Hepatocyte (in vitro differentiated cells): ENCODE measurements around the gene KCTD18.

Experiments
- EZH2 ChIP-seq: fragments of 200-600 bp; sonication (generic); IDR thresholded peaks from 2 replicates; pipeline ENCODE4 v1.6.1; 2016; ENCODE audit warnings: antibody characterized with exemption, mild to moderate bottlenecking, borderline replicate concordance
- EZH2phosphoT487 ChIP-seq: fragments of 200-600 bp; sonication (generic); IDR thresholded peaks from one replicate; pipeline ENCODE4 v1.6.1; 2018; ENCODE audit warnings: antibody characterized with exemption, mild to moderate bottlenecking, low read depth, moderate library complexity; ENCODE audit not compliant: unreplicated experiment, severe bottlenecking
- TF ChIP-seq, protein P1 (sequence below): fragments of 200-600 bp; sonication (generic); IDR thresholded peaks from 2 replicates; pipeline ENCODE4 v1.5.1; 2016; ENCODE audit warnings: antibody characterized with exemption, mild to moderate bottlenecking; ENCODE audit not compliant: poor library complexity

DNA sequence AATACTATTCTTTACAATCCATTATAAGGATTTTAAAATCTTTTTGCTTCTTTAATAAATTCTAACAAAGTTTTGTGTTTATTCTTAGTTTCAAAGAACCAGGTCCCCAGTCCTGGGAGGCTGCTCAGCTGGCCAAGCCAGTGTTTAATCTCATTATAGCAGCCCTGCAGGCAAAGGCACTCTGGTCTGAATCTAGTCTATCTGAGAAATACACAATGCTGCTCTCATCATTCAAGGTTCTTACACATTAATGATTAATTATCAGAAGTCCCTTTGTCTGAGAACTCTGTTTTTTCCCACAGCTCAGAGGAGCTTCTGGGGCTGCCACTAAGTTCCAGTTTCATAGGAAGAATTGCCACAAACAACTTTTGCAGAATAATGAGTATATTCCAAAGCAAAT, 27.7 kb downstream of the KCTD18 start:
- TF ChIP-seq, protein P1, sequence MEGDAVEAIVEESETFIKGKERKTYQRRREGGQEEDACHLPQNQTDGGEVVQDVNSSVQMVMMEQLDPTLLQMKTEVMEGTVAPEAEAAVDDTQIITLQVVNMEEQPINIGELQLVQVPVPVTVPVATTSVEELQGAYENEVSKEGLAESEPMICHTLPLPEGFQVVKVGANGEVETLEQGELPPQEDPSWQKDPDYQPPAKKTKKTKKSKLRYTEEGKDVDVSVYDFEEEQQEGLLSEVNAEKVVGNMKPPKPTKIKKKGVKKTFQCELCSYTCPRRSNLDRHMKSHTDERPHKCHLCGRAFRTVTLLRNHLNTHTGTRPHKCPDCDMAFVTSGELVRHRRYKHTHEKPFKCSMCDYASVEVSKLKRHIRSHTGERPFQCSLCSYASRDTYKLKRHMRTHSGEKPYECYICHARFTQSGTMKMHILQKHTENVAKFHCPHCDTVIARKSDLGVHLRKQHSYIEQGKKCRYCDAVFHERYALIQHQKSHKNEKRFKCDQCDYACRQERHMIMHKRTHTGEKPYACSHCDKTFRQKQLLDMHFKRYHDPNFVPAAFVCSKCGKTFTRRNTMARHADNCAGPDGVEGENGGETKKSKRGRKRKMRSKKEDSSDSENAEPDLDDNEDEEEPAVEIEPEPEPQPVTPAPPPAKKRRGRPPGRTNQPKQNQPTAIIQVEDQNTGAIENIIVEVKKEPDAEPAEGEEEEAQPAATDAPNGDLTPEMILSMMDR: no peak
- no peak for TF ChIP-seq EZH2phosphoT487
- TF ChIP-seq EZH2: no peak
